Small intestine (tissue), 7 donors: Measurements from ENCODE around the gene ADARB2. TPM values are rescaled to one million over a fixed set of nuclear protein-coding genes. Genes with fewer than 3 reads are reported as not detected.

ENCODE experiments used
- DNase-seq, 2 donors: peaks; one replicate each; pipeline versions ENCODE4 v3.0.0 to v3.0.0-alpha.2; 2013
- FAIRE-seq: peaks from 2 replicates; lab custom pipeline; 2012; peaks lifted over from hg19 to GRCh38; lab: Jason Lieb, UNC
- H3K27ac ChIP-seq, 3 donors: one replicate each; pipeline ENCODE4 v1.5.1; 2013; ENCODE audit warnings: low read length in 2 of 3, mild to moderate bottlenecking in 2 of 3, control low read depth in 1 of 3, inconsistent platforms in 1 of 3, low read depth in 1 of 3, moderate library complexity in 1 of 3
- H3K27me3 ChIP-seq, 3 donors: one replicate each; pipeline ENCODE4 v1.6.1; 2013; ENCODE audit warnings: low read length in 3 of 3, inconsistent platforms in 1 of 3; ENCODE audit not compliant: control insufficient read depth in 3 of 3, insufficient read depth in 3 of 3
- H3K36me3 ChIP-seq, 3 donors: one replicate each; pipeline ENCODE4 v1.6.1; 2013; ENCODE audit warnings: low read length in 3 of 3, inconsistent platforms in 1 of 3, low read depth in 1 of 3, mild to moderate bottlenecking in 1 of 3, moderate library complexity in 1 of 3; ENCODE audit not compliant: control insufficient read depth in 3 of 3, insufficient read depth in 2 of 3
- H3K4me1 ChIP-seq, 3 donors: one replicate each; pipeline ENCODE4 v1.6.1; 2013; ENCODE audit warnings: low read length in 2 of 3, inconsistent platforms in 1 of 3, low read depth in 1 of 3, mild to moderate bottlenecking in 1 of 3, moderate library complexity in 1 of 3; ENCODE audit not compliant: control insufficient read depth in 3 of 3, insufficient read depth in 2 of 3
- H3K4me3 ChIP-seq, 3 donors: one replicate each; pipeline ENCODE4 v1.5.1; 2013; ENCODE audit warnings: low read length in 3 of 3, control low read depth in 1 of 3, inconsistent platforms in 1 of 3, low read depth in 1 of 3, mild to moderate bottlenecking in 1 of 3, moderate library complexity in 1 of 3
- H3K9me3 ChIP-seq, 2 donors: one replicate each; pipeline ENCODE4 v1.6.1; 2013; ENCODE audit warnings: low read depth in 1 of 2, low read length in 1 of 2; ENCODE audit not compliant: control insufficient read depth in 2 of 2, insufficient read depth in 1 of 2
- WGBS, 3 donors: extraction: QIAGEN DNeasy Blood & Tissue Kit; methylation state at CpG; one replicate each; pipeline ENCODE4 v1.1.7; 2013; 5-methylcytosine and 5-hydroxymethylcytosine counted together
- polyA plus RNA-seq, 4 donors: library from polyadenylated mRNA; stranded (reverse) in 3 of 4; unstranded in 1 of 4; fragments of 200-250 nt in 3 of 4; fragments of 120-200 nt in 1 of 4; gene quantifications; one replicate each; pipeline versions ENCODE4 v1.2.1 to v1.2.3, GENCODE V29; 2013
- donor health status: healthy with polysubstance abuse.
- donor health status: control.
- donor health status: control.
- donor health status: Bipolar disorder and iron deficiency.
- donor health status: healthy.

Gene ADARB2
- polyA plus RNA-seq, 4 donors: 0.35 to 1.8 (median 0.94) TPM

- 86 to 91% (median 89%) methylated on average over 17 of the region's 17 CpGs for WGBS, 3 donors
- H3K27ac ChIP-seq: no peak overlapping the region
- H3K4me3 ChIP-seq: no peak overlapping the region
- DNase-seq (no peak), FAIRE-seq (no peak)
- no peaks in the 10 kb centered on the region for H3K9me3 ChIP-seq
- H3K36me3 ChIP-seq: no peaks in the 10 kb centered on the region
- H3K4me1 ChIP-seq: no peaks in the 10 kb centered on the region
- no peaks in the 10 kb centered on the region for H3K27me3 ChIP-seq
These were observed 462.4 kb downstream of the ADARB2 start for GRCh38 chr10:1274701-1275544.

GRCh38 chr10:1274111-1274661 is 463.1 kb downstream of the ADARB2 start:
- no peaks in the 10 kb centered on the region for H3K27me3 ChIP-seq
- H3K36me3 ChIP-seq: no peaks in the 10 kb centered on the region
- no peak overlapping the region for H3K4me3 ChIP-seq
- FAIRE-seq: no peak
- 87 to 88% (median 87%) methylated on average over 12 to 13 of the region's 13 CpGs for WGBS, 3 donors
- no peak overlapping the region for H3K27ac ChIP-seq
- no peaks in the 10 kb centered on the region for H3K4me1 ChIP-seq
- no peaks in the 10 kb centered on the region for H3K9me3 ChIP-seq
- no peak for DNase-seq

- no peak for FAIRE-seq
- H3K27me3 ChIP-seq: no peaks in the 10 kb centered on the region
- H3K36me3 ChIP-seq: no peaks in the 10 kb centered on the region
- H3K9me3 ChIP-seq: no peaks in the 10 kb centered on the region
- no peak overlapping the region for H3K27ac ChIP-seq
- no peak overlapping the region for H3K4me3 ChIP-seq
- WGBS, 3 donors: 87 to 92% (median 88%) methylated on average over 19 of the region's 19 CpGs
- H3K4me1 ChIP-seq: no peaks in the 10 kb centered on the region
- no peak for DNase-seq
These were observed 463.8 kb downstream of the ADARB2 start for GRCh38 chr10:1273372-1274105.

GRCh38 chr10:1272777-1273161 is 464.6 kb downstream of the ADARB2 start:
- Histone ChIP-seq H3K4me1 (no peaks in the 10 kb centered on the region), H3K4me3 (no peak overlapping the region), H3K27me3 (no peaks in the 10 kb centered on the region), H3K27ac (no peak overlapping the region), H3K9me3 (no peaks in the 10 kb centered on the region), H3K36me3 (no peaks in the 10 kb centered on the region)
- FAIRE-seq (no peak), DNase-seq (no peak)
- WGBS, 3 donors: 81 to 86% (median 84%) methylated on average over 9 of the region's 9 CpGs

GRCh38 chr10:1272079-1272776 is 465.1 kb downstream of the ADARB2 start:
- Histone ChIP-seq H3K27ac (no peak overlapping the region), H3K9me3 (no peaks in the 10 kb centered on the region), H3K4me1 (no peaks in the 10 kb centered on the region), H3K4me3 (no peak overlapping the region), H3K27me3 (no peaks in the 10 kb centered on the region), H3K36me3 (no peaks in the 10 kb centered on the region)
- no peak for FAIRE-seq
- 76 to 86% (median 76%) methylated on average over 12 of the region's 12 CpGs for WGBS, 3 donors
- no peak for DNase-seq

- no peaks in the 10 kb centered on the region for H3K27me3 ChIP-seq
- no peak for DNase-seq
- no peaks in the 10 kb centered on the region for H3K36me3 ChIP-seq
- no peak overlapping the region for H3K4me3 ChIP-seq
- WGBS, 3 donors: 84 to 89% (median 88%) methylated on average over 15 of the region's 15 CpGs
- no peaks in the 10 kb centered on the region for H3K9me3 ChIP-seq
- no peak overlapping the region for H3K27ac ChIP-seq
- no peaks in the 10 kb centered on the region for H3K4me1 ChIP-seq
- FAIRE-seq: no peak
These were observed 466.4 kb downstream of the ADARB2 start for GRCh38 chr10:1270906-1271305.

GRCh38 chr10:1270490-1270889 is 466.8 kb downstream of the ADARB2 start:
- Histone ChIP-seq H3K27me3 (no peaks in the 10 kb centered on the region), H3K27ac (no peak overlapping the region), H3K4me1 (no peaks in the 10 kb centered on the region), H3K9me3 (no peaks in the 10 kb centered on the region), H3K36me3 (no peaks in the 10 kb centered on the region), H3K4me3 (no peak overlapping the region)
- DNase-seq: no peak
- 84 to 94% (median 84%) methylated on average over 9 of the region's 9 CpGs for WGBS, 3 donors
- no peak for FAIRE-seq

GRCh38 chr10:1268831-1269230 is 468.5 kb downstream of the ADARB2 start:
- Histone ChIP-seq H3K27ac (no peak overlapping the region), H3K36me3 (no peaks in the 10 kb centered on the region), H3K4me1 (no peaks in the 10 kb centered on the region), H3K4me3 (no peak overlapping the region), H3K27me3 (no peaks in the 10 kb centered on the region), H3K9me3 (no peaks in the 10 kb centered on the region)
- FAIRE-seq (no peak), DNase-seq (no peak)
- 7 to 16% (median 13%) methylated on average over 1 of the region's 1 CpG for WGBS, 3 donors
